Stimulated activated CD8-positive, alpha-beta memory T cell treated with anti-CD3 and anti-CD28 coated beads, Interleukin-7, amount 100 ng/mL, for 1 hour (primary cell): ENCODE data around the gene VARS2.
A peak's percentile ranks its signal among the peaks of the same experiment; 100 is the strongest.
"Not testable (repeated sequence)": the region's sequence is repeated elsewhere in the genome, so short reads cannot be mapped to it uniquely, and the experiment has no call there.

Experiments used
- DNase-seq, 2 donors: peaks; one replicate each; pipeline ENCODE4 v3.0.0-alpha.2; 2020; ENCODE audit warnings: low read depth in 2 of 2

VARS2 gene

GRCh38 chr6:30898750-30899360 lies 15.2 kb upstream of the VARS2 start:
- DNase-seq = no peak

GRCh38 chr6:30900863-30901417 lies 13.1 kb upstream of the VARS2 start:
- DNase-seq = no peak

- DNase-seq = no peak
Measured at GRCh38 chr6:30901436-30901835, 12.6 kb upstream of the VARS2 start.

- not testable (repeated sequence) for DNase-seq
Measured at GRCh38 chr6:30902196-30902595, 11.8 kb upstream of the VARS2 start.

- no peak for DNase-seq
Measured at GRCh38 chr6:30902709-30903108, 11.3 kb upstream of the VARS2 start.

GRCh38 chr6:30903236-30903635 lies 10.8 kb upstream of the VARS2 start:
- DNase-seq = no peak

GRCh38 chr6:30907290-30907757 lies 6.7 kb upstream of the VARS2 start:
- not testable (repeated sequence) for DNase-seq

GRCh38 chr6:30907758-30908591 lies 6.1 kb upstream of the VARS2 start, which contains the start of gene GTF2H4:
TSS of gene GTF2H4 (plus strand) at chr6:30908207.
- peak; percentile 86 to 89 for DNase-seq

- no peak for DNase-seq
Measured at GRCh38 chr6:30908700-30909099, 5.3 kb upstream of the VARS2 start.

GRCh38 chr6:30910473-30910872 lies 3.6 kb upstream of the VARS2 start:
- not testable (repeated sequence) for DNase-seq

- no peak for DNase-seq
Measured at GRCh38 chr6:30912746-30913520, 1.1 kb upstream of the VARS2 start.

GRCh38 chr6:30913721-30914075 lies 340 bp upstream of the VARS2 start:
- DNase-seq = no peak

GRCh38 chr6:30914854-30915590 lies 984 bp downstream of the VARS2 start:
- DNase-seq = no peak

- DNase-seq = no peak
Measured at GRCh38 chr6:30915591-30915946, 1.5 kb downstream of the VARS2 start.

- DNase-seq = no peak
Measured at GRCh38 chr6:30917041-30917440, 3.0 kb downstream of the VARS2 start.

- no peak for DNase-seq
Measured at GRCh38 chr6:30917487-30917886, 3.4 kb downstream of the VARS2 start.

GRCh38 chr6:30918670-30919069 lies 4.6 kb downstream of the VARS2 start:
- DNase-seq = no peak

- DNase-seq = no peak
Measured at GRCh38 chr6:30922447-30922852, 8.4 kb downstream of the VARS2 start.

- not testable (repeated sequence) for DNase-seq
Measured at GRCh38 chr6:30924040-30924627, 10.1 kb downstream of the VARS2 start.

GRCh38 chr6:30926644-30927043 lies 12.6 kb downstream of the VARS2 start:
- DNase-seq = no peak

GRCh38 chr6:30927080-30927479 lies 13.0 kb downstream of the VARS2 start:
- DNase-seq = not testable (repeated sequence)
